Bronchial epithelial cell (primary cell): ENCODE measurements around the gene COL28A1. TPM values are rescaled to one million over a fixed set of nuclear protein-coding genes. Genes with fewer than 3 reads are reported as not detected.
A peak's percentile ranks its signal among the peaks of the same experiment; 100 is the strongest.
"Not testable (repeated sequence)": the region's sequence is repeated elsewhere in the genome, so short reads cannot be mapped to it uniquely, and the experiment has no call there.

ENCODE experiments used
- DNase-seq: peaks from one replicate; pipeline ENCODE4 v3.0.0-alpha.2; 2010; ENCODE audit warnings: low read depth
- FAIRE-seq: peaks from 2 replicates; lab custom pipeline; 2011; peaks lifted over from hg19 to GRCh38; lab: Jason Lieb, UNC
- H3K27me3 ChIP-seq: 2 replicates; pipeline ENCODE4 v1.5.1; 2011; ENCODE audit warnings: low read length; ENCODE audit not compliant: control insufficient read depth, insufficient read depth
- H3K36me3 ChIP-seq: 2 replicates; pipeline ENCODE4 v1.5.1; 2011; ENCODE audit warnings: low read length; ENCODE audit not compliant: control insufficient read depth, insufficient read depth
- H3K4me3 ChIP-seq: 2 replicates; pipeline ENCODE4 v1.5.1; 2011; ENCODE audit warnings: mild to moderate bottlenecking, low read depth, low read length, control low read depth
- total RNA-seq: library from RNA; depleted of rRNA; stranded (reverse); fragments of >200 nt; gene quantifications from 2 replicates; pipeline ENCODE4 v1.2.1, GENCODE V29; 2014
- TF ChIP-seq, protein P1 (sequence below): IDR thresholded peaks from 2 replicates; pipeline ENCODE4 v1.5.1; 2011; ENCODE audit warnings: mild to moderate bottlenecking, moderate library complexity, low read length, control low read depth, inconsistent platforms; ENCODE audit not compliant: insufficient read depth, severe bottlenecking

Gene COL28A1
- total RNA-seq, 1 donor from 2014 or later = not detected

- peak; percentile 71 for DNase-seq
These were observed 127.5 kb downstream of the COL28A1 start for GRCh38 chr7:7408001-7408770.

DNA sequence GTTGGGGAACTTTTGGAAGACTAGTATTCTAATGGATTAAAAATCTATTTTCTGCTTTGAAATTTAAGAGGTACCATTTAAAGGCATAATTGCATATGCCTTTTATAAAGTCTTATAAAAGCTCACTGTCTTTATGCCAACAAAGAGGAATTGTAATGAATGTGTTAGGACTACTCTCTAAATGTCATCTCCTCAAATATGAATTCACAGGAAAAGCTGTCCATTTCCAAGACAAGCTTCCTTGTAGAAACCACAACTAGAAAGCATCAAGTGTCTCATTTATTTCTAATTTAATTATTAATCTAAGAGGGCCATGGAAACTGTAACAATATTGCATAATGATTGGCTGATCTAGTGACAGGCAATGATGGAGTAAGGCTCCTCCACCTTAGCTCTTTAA, 130.2 kb downstream of the COL28A1 start:
- DNase-seq (no peak), FAIRE-seq (no peak)
- Histone ChIP-seq H3K27me3 (no peaks in the 10 kb centered on the region), H3K4me3 (no peak overlapping the region), H3K36me3 (no peaks in the 10 kb centered on the region)
- TF ChIP-seq, protein P1, sequence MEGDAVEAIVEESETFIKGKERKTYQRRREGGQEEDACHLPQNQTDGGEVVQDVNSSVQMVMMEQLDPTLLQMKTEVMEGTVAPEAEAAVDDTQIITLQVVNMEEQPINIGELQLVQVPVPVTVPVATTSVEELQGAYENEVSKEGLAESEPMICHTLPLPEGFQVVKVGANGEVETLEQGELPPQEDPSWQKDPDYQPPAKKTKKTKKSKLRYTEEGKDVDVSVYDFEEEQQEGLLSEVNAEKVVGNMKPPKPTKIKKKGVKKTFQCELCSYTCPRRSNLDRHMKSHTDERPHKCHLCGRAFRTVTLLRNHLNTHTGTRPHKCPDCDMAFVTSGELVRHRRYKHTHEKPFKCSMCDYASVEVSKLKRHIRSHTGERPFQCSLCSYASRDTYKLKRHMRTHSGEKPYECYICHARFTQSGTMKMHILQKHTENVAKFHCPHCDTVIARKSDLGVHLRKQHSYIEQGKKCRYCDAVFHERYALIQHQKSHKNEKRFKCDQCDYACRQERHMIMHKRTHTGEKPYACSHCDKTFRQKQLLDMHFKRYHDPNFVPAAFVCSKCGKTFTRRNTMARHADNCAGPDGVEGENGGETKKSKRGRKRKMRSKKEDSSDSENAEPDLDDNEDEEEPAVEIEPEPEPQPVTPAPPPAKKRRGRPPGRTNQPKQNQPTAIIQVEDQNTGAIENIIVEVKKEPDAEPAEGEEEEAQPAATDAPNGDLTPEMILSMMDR = no peak

More at GRCh38 chr7:7408001-7408770, 127.5 kb downstream of the COL28A1 start:
- TF ChIP-seq, protein P1 = no peak
- Histone ChIP-seq H3K36me3 (no peaks in the 10 kb centered on the region), H3K4me3 (no peak overlapping the region), H3K27me3 (no peaks in the 10 kb centered on the region)
- FAIRE-seq = no peak

DNA sequence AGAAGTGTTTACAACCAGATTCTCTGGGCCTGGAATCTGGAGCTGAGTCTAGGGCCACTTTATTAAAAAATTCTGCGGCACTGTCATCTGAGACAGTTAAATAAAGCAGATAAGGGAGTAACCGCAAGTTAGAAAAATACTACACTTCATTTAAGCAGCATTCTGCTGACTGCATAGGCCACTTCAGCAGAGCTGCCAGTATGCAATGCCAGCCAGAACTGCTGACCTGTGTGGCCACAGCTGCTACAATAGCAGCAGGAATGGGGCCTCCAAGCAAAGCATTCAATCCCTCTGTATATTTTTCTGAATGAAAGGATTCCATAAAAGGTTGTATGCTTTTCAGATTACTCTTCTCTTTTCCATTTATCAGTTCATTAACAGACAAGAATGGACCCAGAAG, 136.0 kb downstream of the COL28A1 start:
- Histone ChIP-seq H3K36me3 (no peaks in the 10 kb centered on the region), H3K27me3 (no peaks in the 10 kb centered on the region), H3K4me3 (no peak overlapping the region)
- TF ChIP-seq, protein P1 = no peak
- FAIRE-seq (no peak), DNase-seq (no peak)

DNA sequence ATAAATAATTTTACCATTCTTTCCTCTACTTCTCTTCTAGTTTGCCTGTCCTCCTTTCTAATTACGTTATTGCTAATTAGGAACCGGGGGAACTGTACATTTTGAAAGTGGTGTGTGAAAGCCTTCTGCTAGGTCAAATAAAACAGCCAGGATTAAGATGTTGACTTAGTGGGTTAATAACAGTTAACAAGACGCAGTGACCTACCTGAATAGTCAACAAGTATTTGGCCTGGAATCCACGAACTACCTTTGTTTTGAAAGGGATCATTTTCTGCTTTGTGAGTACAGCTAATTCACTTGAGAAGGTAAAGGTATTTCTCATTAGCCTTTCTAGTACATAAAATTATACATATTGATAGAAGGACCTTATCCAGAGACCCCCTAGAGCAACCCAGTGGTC, 139.9 kb downstream of the COL28A1 start:
- H3K36me3 ChIP-seq = no peaks in the 10 kb centered on the region
- no peaks in the 10 kb centered on the region for H3K27me3 ChIP-seq
- TF ChIP-seq, protein P1 = no peak
- DNase-seq (no peak), FAIRE-seq (no peak)
- no peak overlapping the region for H3K4me3 ChIP-seq

DNA sequence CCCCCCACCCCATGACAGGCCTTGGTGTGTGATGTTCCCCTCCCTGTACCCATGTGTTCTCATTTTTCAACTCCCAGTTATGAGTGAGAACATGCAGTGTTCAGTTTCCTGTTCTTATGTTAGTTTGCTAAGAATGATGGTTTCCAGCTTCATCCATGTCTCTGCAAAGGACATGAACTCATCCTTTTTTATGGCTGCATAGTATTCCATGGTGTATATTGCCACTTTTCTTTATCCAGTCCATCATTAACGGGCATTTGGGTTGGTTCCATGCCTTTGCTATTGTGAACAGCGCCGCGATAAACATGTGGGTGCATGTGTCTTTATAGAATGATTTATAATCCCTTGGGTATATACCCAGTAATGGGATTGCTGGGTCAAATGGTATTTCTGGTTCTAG, 147.5 kb downstream of the COL28A1 start:
- not testable (repeated sequence) for DNase-seq, H3K27me3 ChIP-seq, H3K4me3 ChIP-seq, FAIRE-seq, H3K36me3 ChIP-seq

- TF ChIP-seq, protein P1 = no peak
- no peaks in the 10 kb centered on the region for H3K27me3 ChIP-seq
- FAIRE-seq (no peak), DNase-seq (peak; percentile 72)
- H3K36me3 ChIP-seq = no peaks in the 10 kb centered on the region
- H3K4me3 ChIP-seq = no peak overlapping the region
These were observed 150.3 kb downstream of the COL28A1 start for GRCh38 chr7:7385421-7385820.
